ENCODE results near the gene ACTC1.

DNA sequence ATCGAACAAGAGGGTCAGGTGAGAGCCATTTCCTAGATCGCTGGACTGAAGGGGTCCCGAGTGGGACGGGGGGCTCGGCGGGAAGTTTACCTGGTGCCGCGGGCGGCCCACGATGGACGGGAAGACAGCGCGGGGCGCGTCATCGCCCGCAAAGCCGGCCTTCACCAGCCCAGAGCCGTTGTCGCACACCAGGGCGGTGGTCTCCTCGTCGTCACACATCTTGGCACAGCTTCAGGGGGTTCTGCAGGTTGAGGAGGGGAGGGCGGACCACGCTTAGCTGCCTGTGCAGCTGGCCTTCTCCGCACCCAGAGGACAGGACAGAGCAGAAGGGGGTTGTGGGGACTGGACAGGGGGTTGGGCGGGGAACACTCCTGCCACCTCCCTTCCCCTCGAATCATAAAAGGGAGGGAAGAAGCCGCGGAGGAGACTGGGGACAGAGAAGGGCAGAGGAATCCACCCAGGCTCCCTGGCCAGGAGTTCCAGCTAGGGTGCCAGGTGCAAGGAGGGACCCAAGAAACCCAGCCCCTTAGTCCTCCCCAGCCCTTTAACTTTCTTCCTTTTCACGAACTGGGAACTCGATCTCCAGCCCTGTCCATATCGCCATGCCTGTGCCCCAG, 651 bp downstream of the ACTC1 start:
- TF ChIP-seq, protein P1, sequence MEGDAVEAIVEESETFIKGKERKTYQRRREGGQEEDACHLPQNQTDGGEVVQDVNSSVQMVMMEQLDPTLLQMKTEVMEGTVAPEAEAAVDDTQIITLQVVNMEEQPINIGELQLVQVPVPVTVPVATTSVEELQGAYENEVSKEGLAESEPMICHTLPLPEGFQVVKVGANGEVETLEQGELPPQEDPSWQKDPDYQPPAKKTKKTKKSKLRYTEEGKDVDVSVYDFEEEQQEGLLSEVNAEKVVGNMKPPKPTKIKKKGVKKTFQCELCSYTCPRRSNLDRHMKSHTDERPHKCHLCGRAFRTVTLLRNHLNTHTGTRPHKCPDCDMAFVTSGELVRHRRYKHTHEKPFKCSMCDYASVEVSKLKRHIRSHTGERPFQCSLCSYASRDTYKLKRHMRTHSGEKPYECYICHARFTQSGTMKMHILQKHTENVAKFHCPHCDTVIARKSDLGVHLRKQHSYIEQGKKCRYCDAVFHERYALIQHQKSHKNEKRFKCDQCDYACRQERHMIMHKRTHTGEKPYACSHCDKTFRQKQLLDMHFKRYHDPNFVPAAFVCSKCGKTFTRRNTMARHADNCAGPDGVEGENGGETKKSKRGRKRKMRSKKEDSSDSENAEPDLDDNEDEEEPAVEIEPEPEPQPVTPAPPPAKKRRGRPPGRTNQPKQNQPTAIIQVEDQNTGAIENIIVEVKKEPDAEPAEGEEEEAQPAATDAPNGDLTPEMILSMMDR (IDR thresholded peaks at IDR 0.05): no peak
- TF ChIP-seq EP300 (IDR thresholded peaks at IDR 0.05): no peak
- no peak for TF ChIP-seq RAD21 (conservative IDR thresholded peaks at IDR 0.05 in 1 of 2, IDR thresholded peaks at IDR 0.05 in 1 of 2)
- TF ChIP-seq, protein P2, sequence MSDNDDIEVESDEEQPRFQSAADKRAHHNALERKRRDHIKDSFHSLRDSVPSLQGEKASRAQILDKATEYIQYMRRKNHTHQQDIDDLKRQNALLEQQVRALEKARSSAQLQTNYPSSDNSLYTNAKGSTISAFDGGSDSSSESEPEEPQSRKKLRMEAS (IDR thresholded peaks at IDR 0.05): no peak
- TF ChIP-seq, protein P3, sequence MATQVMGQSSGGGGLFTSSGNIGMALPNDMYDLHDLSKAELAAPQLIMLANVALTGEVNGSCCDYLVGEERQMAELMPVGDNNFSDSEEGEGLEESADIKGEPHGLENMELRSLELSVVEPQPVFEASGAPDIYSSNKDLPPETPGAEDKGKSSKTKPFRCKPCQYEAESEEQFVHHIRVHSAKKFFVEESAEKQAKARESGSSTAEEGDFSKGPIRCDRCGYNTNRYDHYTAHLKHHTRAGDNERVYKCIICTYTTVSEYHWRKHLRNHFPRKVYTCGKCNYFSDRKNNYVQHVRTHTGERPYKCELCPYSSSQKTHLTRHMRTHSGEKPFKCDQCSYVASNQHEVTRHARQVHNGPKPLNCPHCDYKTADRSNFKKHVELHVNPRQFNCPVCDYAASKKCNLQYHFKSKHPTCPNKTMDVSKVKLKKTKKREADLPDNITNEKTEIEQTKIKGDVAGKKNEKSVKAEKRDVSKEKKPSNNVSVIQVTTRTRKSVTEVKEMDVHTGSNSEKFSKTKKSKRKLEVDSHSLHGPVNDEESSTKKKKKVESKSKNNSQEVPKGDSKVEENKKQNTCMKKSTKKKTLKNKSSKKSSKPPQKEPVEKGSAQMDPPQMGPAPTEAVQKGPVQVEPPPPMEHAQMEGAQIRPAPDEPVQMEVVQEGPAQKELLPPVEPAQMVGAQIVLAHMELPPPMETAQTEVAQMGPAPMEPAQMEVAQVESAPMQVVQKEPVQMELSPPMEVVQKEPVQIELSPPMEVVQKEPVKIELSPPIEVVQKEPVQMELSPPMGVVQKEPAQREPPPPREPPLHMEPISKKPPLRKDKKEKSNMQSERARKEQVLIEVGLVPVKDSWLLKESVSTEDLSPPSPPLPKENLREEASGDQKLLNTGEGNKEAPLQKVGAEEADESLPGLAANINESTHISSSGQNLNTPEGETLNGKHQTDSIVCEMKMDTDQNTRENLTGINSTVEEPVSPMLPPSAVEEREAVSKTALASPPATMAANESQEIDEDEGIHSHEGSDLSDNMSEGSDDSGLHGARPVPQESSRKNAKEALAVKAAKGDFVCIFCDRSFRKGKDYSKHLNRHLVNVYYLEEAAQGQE (IDR thresholded peaks at IDR 0.05): no peak

Data from A549 (cell line).